ENCODE results near the gene SREBF2.

- TF ChIP-seq POLR2A (IDR thresholded peaks at IDR 0.05; ENCODE audit: low read depth, low read length) = no peak
- no peak for TF ChIP-seq POLR2AphosphoS5 (IDR thresholded peaks at IDR 0.05; ENCODE audit: insufficient read depth, low read depth, low read length)
- no peak for TF ChIP-seq CTCF (IDR thresholded peaks at IDR 0.05; ENCODE audit: extremely low read depth in 1 of 2, insufficient read depth in 1 of 2, low read depth in 1 of 2, low read length in 2 of 2)
Measured at GRCh38 chr22:41845380-41846267, 12.7 kb downstream of the SREBF2 start.

Measured in endothelial cell of umbilical vein (primary cell).